IPS-18c (cell line): ENCODE results near the gene ADCYAP1.

Experiments
- H3K4me3 ChIP-seq: 2 replicates; pipeline ENCODE4 v1.7.0; 2013; ENCODE audit warnings: low read depth, mild to moderate bottlenecking, low read length, moderate library complexity; ENCODE audit not compliant: insufficient read depth
- H3K9me3 ChIP-seq: one replicate; pipeline ENCODE4 v1.6.1; 2013; ENCODE audit warnings: mild to moderate bottlenecking, low read length, moderate library complexity; ENCODE audit not compliant: control insufficient read depth, insufficient read depth

Gene ADCYAP1

GRCh38 chr18:941331-941730 lies 36.7 kb downstream of the ADCYAP1 start:
- no peak overlapping the region for H3K4me3 ChIP-seq
- H3K9me3 ChIP-seq, result no peaks in the 10 kb centered on the region

- Histone ChIP-seq H3K4me3 (no peak overlapping the region), H3K9me3 (no peaks in the 10 kb centered on the region)
Observed at GRCh38 chr18:944440-944839, 39.8 kb downstream of the ADCYAP1 start.

- H3K9me3 ChIP-seq, result no peaks in the 10 kb centered on the region
- H3K4me3 ChIP-seq, result no peak overlapping the region
Observed at GRCh38 chr18:949724-950631, 45.3 kb downstream of the ADCYAP1 start.

DNA sequence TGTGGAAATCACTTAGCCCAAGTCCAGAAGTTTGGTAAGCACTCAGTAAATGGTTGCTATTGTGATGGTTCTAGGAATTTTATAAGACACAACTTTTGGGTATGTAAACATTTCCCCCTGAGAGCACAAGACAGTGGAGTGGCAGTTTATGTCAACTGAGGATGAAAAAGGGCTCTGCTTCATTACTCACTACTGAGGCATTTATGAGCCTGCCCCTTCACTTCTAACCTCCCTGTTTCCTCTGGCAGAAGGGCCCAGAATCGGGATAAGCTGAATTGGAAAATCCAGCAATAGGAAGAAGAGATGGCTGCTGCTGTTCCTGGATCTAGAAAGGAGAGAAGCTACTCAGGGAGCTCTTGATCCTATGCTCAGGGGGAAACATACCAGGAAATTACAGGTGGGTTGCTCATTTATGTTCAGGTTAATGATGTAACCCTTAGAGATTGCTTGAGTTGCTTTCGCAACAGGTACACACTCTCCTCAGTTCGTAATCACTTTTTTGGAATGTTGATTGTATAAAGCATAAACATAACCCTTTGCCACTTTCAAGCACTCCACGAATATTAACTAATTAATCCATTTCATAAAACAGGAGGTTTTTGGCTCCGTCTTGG lies 46.3 kb downstream of the ADCYAP1 start:
- Histone ChIP-seq H3K4me3 (no peak overlapping the region), H3K9me3 (no peaks in the 10 kb centered on the region)

- Histone ChIP-seq H3K9me3 (no peaks in the 10 kb centered on the region), H3K4me3 (no peak overlapping the region)
Observed at GRCh38 chr18:955384-956066, 50.9 kb downstream of the ADCYAP1 start.

DNA sequence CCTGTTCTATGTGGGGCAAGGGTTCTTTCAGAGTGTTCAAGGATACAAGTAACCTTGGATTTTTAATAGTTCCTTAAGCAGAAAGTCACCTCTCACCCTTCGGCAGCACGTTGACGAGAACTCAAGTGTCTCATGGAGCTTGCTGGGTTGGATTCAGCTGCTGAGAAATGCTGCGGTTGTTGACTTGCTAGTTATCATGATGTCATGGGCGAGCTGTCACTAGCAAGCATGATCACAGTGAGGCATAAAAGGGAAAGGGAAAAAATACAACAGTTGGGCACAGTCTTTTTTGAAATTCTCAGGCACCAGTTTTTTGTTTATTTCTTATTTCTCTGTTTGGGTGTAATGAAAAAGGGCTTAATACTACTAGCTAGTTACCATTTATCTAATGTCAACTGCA lies 53.2 kb downstream of the ADCYAP1 start:
- Histone ChIP-seq H3K9me3 (no peaks in the 10 kb centered on the region), H3K4me3 (no peak overlapping the region)

DNA sequence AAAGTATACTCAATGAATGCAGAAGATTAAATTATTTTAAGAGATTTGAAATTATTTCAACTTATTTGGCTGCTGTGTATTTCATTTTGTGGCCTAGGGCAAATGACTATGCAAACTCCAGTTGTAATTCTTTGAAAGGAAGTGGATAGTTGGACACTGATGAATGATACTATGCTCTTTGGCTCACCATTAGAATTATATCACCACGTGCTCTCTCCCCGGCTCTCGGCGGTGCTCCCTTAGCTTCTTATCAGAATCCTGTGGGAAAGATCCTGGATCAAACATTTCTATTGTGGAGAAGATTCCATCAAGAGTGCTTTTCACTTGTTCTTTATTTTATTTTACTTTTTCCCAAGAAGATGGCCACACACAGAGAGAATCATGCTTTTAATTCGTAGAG lies 55.2 kb downstream of the ADCYAP1 start:
- no peak overlapping the region for H3K4me3 ChIP-seq
- no peaks in the 10 kb centered on the region for H3K9me3 ChIP-seq
